Measurements from ENCODE around the gene PHEX. TPM values are rescaled to one million over a fixed set of nuclear protein-coding genes. Genes with fewer than 3 reads are reported as not detected.
A peak's percentile ranks its signal among the peaks of the same experiment; 100 is the strongest.

The PHEX gene
- polyA plus RNA-seq, 4 donors, result 0.32 to 0.51 (median 0.41) TPM

DNA sequence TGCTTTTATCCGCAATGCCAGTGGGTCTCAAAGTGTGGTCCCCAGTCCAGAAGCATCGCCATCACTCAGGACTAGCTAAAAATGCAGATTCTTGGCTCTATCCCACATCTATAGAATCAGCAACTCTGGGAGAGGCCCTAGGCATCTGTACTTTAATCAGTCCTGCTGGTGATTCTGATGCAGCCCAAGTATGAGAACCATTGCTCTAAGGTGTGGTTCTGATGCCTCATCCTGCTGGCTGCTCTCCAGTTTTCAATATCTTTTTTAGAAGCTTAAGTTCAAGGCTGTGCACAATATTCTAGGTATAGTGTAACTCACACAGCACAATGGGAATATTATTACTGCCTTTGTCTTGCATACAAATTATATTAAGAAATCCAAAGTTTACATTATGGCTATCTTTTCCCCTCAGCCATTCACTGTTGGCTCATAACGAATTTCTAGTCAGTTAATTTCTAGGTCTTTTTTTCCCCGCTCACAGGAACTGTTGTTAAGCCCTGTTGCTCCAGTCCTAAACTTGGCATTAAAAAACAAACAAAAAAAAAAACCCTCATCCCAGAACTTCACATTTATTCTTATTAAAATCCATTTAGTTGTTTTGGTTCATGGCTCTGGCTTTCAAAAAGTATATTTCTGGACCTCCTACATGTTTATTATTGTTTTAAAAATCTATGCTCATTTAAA, 109.1 kb downstream of the PHEX start:
- DNase-seq (ENCODE audit: low read depth in 4 of 4, low spot score in 2 of 4), result no peak

GRCh38 chrX:22147214-22147613, 115.1 kb downstream of the PHEX start:
- DNase-seq (ENCODE audit: low read depth in 4 of 4, low spot score in 2 of 4), result no peak

- DNase-seq (ENCODE audit: low read depth in 4 of 4, low spot score in 2 of 4), result no peak
Measured at GRCh38 chrX:22147942-22148341, 115.8 kb downstream of the PHEX start.

DNA sequence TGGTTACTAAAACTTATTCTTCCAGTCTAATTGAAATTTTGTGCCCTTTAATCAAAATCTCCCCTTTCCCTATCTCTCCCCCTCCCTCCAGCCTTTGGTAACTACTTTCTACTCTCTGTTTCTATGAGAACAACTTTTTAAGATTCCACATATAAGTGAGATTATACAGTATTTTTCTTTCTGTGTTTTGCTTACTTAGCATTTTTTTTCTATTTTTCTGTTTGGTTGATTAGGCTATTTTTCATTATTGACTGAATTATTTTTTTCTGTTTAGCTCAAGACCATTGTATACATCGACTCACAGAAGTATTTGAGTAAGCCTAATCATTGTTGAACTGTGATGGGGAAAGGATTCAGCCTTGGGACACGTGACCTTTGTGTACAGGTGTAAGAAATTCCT, 116.4 kb downstream of the PHEX start:
- no peak for DNase-seq (ENCODE audit: low read depth in 4 of 4, low spot score in 2 of 4)

DNA sequence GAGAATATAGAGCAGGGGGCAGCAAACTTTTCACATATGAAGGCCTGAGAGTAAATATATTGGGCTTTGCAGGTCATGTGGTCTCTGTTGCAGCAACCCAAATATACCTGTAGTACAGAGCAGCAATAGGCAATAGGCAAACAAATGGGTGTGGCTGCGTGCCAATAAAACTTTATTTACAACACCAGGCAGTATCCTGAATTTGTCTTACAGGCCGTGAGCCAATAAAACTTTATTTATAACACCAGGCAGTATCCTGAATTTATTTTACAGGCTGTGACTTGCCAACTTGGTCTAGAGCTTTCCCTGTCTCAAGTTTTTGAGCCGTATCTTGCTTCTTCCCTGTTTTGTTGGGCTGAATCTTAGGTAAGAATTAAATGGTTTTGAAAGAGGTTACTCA, 118.2 kb downstream of the PHEX start:
- DNase-seq (ENCODE audit: low read depth in 4 of 4, low spot score in 2 of 4), result no peak

DNA sequence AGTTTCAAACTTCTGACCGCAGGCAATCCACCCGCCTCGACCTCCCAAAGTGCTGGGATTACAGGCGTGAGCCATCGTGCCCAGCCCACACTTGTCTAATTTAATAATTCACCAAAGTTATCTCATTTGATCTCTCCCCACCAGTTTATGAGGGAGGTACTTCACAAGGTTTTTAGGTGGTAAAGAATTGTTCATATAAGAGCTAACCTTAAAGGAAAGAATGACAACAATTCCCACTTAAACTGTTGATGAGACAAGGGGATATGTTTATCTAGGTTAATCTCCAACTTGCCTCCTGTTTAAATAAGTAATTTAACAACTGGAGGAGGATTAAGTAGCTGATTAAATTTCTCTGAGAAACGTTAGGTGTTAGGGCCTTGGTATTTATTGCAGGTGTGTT, 123.0 kb downstream of the PHEX start:
- DNase-seq (ENCODE audit: low read depth in 4 of 4, low spot score in 2 of 4), result no peak

- DNase-seq (ENCODE audit: low read depth in 4 of 4, low spot score in 2 of 4), result no peak
Measured at GRCh38 chrX:22159071-22159470, 126.9 kb downstream of the PHEX start.

- DNase-seq (ENCODE audit: low read depth in 4 of 4, low spot score in 2 of 4), result no peak
Measured at GRCh38 chrX:22163326-22163725, 131.2 kb downstream of the PHEX start.

DNA sequence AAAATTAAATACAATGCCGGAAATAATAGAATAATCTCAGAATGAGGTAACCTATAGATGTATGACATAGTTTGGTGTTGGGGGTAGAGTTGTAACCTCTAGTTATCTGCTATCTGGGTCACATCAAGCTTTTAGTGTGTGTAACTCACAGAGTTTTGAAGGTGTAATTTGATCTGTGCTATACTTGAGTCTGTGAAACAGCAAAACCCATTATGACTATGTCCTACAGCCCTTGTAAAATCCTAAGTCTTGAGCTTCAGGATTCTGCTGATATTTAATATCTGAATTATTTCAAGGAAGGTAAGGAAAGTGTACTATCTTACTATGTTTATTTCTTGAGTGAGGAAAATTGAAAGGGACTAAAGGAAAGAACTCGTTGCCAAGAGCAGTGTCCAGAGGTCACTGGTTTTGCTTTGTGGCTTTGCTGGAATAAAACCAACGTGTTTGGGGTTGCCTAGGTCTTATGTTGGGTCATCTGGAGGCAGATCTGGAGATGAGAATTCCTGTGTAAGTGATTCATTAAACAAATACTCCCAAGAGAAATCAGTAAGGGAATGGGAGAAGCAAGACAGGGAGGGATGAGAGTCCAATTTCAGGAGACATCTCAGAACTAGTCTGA, 132.8 kb downstream of the PHEX start:
- DNase-seq (ENCODE audit: low read depth in 4 of 4, low spot score in 2 of 4), result no peak

DNA sequence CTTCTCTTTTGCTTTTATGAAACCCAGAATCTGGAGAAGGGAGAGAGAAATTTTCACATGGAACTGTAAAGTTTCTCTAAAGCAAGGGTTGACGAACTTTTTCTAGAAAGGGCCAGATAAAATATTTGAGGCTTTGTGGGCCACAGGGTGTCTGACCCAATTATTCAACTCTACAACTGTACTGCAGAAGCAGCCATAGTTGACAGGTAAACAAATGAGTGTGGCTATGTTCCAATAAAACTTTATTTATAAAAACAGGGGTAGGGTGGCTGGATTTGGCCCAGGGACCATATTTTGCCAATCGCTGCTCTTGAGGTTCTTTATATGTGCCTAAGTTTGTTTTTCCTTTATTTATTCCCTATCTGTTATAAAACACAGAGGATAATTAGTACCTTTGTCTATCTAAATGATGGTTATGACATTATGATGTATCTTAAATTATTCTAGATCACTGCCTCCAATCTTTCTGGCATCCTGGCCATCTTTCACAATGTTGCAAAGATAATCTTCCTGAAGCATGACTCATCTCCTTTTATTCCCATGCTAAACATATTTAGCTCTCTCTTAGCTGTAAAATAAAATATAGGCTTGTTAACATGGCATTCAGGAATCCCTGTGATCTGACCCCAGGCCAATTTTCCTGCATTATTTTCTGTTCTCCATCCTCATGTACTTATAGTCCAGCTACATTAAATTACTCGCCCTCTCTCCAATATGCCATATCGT, 133.8 kb downstream of the PHEX start:
- DNase-seq (ENCODE audit: low read depth in 4 of 4, low spot score in 2 of 4), result no peak

- DNase-seq (ENCODE audit: low read depth in 4 of 4, low spot score in 2 of 4), result no peak
Measured at GRCh38 chrX:22171287-22172060, 139.3 kb downstream of the PHEX start.

DNA sequence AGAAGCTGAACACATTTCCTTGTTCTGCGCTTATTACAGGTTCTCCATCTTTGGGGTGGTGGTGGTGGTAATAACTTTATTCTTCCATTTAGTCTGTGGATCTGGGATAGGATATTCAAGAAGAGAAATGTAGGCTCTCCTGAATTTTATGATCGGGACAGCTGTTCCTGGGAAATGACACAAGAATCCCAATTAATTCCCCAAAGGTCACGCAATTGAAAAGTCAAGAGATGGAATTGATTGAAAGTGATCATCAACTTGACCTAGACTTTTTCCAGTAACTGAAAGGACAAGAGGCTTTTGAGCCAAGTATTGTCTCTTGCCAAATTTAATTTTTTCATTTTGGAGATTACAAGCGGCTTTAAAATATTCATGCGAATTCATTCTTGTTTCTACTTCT, 141.8 kb downstream of the PHEX start:
- DNase-seq (ENCODE audit: low read depth in 4 of 4, low spot score in 2 of 4), result no peak

- no peak for DNase-seq (ENCODE audit: low read depth in 4 of 4, low spot score in 2 of 4)
Measured at GRCh38 chrX:22177950-22178515, 145.9 kb downstream of the PHEX start.

DNA sequence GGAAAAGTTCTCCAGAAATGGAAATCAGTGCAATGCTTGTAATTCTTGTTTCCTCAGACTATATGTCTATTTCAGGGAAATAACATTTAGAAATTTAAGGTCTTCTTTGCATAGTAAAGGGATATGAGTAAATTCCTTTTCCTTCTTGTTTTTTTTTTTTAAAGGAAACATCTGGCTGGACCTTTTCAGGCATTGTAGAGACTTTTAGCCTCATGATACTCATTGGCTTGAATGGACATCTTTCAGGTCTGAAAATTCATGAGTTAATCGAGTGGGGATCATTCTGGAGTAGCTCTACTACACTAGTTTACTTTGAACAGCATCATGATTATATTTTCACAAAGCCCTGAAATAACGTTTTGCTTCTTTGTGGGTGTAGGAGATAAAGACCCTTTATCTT, 152.0 kb downstream of the PHEX start:
- no peak for DNase-seq (ENCODE audit: low read depth in 4 of 4, low spot score in 2 of 4)

DNA sequence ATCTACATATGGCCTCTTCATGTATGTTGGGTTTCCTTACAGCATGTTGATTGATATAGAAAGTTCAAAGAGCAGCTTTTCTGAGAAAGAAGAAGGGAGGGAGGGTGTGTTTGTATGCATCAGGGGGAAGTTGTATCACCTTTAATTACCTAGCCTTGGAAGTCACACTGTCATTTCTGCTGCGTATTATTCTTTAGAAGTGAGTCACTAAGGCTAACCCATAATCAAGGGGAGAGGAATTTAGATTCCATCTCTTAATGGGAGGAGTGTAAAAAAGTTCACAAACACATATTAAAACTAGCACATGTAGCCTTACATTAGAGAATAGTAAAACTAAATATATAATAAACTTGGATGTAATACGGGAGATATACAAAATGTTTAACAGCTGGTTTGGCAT, 154.0 kb downstream of the PHEX start:
- no peak for DNase-seq (ENCODE audit: low read depth in 4 of 4, low spot score in 2 of 4)

DNA sequence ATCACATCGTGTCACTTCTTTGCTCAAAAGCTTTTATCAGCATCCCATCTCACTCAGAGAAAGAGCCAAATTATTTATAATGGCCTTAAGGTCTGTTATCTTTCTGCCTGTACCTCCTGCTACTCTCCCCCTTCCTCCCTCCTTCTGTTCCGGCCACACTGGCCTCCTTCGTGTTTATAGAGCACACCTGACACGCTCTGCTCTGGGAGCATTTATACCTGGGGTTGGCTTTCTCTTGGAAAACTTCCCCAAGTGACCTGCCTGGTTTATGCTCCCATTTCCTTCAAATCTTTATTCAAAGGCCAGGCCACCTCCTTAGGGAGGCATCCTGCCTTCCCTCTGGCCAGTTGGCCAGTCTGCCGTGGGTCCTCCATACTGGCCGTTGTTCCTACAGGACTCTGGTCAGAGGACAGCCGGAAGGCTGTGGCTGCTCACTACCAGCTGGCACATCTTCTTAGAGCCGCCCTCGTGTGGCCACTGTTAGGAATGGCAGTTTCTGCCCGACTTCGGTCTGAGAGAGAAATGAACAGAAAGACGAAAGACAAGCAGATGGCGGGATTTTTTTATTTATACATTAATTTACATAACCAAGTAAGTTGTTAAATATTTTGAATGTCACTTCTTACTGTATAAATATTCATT, 160.4 kb downstream of the PHEX start:
- DNase-seq (ENCODE audit: low read depth in 4 of 4, low spot score in 2 of 4), result peak in 2 of 4 donors; percentile 13 to 21

- DNase-seq (ENCODE audit: low read depth in 4 of 4, low spot score in 2 of 4), result no peak
Measured at GRCh38 chrX:22193851-22194659, 161.9 kb downstream of the PHEX start.

GRCh38 chrX:22194660-22194945, 162.5 kb downstream of the PHEX start:
- no peak for DNase-seq (ENCODE audit: low read depth in 4 of 4, low spot score in 2 of 4)

DNA sequence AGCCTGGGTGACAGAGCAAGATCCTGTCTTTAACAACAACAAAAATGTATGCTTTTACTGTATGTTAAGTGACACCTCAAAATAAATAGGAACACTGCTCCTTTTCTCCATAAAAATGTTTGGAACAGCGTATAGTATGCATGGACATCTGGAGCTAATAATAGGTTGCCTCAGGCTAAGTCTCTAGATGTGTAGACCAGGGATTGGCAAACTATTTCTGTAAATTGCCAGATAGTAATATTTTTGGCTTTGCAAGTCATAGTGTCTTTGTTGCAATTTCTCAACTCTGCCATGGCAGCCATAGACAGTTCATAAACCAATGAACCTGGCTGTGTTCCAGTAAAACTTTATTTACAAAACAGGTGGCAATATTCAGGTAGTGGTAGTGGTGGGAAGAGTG, 164.0 kb downstream of the PHEX start:
- DNase-seq (ENCODE audit: low read depth in 4 of 4, low spot score in 2 of 4), result no peak

DNA sequence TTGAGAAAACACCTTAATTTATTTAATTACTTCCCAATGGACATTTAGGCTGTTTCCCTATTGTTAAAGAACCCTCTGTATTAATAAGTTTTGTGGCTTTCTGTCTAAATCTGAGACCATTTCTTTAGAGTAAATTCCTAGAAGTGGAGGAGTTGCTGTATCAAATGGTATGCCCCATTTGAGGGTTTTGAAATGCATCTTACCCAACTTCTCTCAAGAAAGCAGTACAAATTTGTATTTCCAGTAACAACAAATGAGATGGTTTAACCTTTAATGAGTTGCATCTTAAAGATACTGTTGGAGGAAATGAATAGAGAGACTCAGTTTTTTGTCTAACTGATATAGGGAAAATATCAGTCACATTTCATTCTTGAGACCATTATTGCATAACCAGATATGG, 170.1 kb downstream of the PHEX start:
- no peak for DNase-seq (ENCODE audit: low read depth in 4 of 4, low spot score in 2 of 4)
